Ovary (tissue), 9 donors: Measurements from ENCODE around the gene UGT1A10. TPM values are rescaled to one million over a fixed set of nuclear protein-coding genes. Genes with fewer than 3 reads are reported as not detected.

Experiments
- DNase-seq, 5 donors: peaks; one replicate each; pipeline ENCODE4 v3.0.0-alpha.2; 2019 to 2020
- H3K27ac ChIP-seq, 2 donors: fragments of 200-600 bp; one replicate each; pipeline versions ENCODE4 v1.5.1 to v1.8.0; 2019 to 2022
- H3K27me3 ChIP-seq: fragments of 200-600 bp; one replicate; pipeline ENCODE4 v1.8.0; 2022
- H3K36me3 ChIP-seq: fragments of 200-600 bp; sonication (generic); one replicate; pipeline ENCODE4 v1.5.1; 2019
- H3K4me1 ChIP-seq: one replicate; pipeline ENCODE4 v1.8.1; 2013; ENCODE audit warnings: mild to moderate bottlenecking, moderate library complexity; ENCODE audit not compliant: insufficient read depth
- H3K4me3 ChIP-seq: fragments of 200-600 bp; sonication (generic); one replicate; pipeline ENCODE4 v1.5.1; 2017
- H3K9me3 ChIP-seq, 2 donors: fragments of 200-600 bp in 1 of 2; sonication (generic) in 1 of 2; one replicate each; pipeline versions ENCODE4 v1.5.1 to v1.8.1; 2013 to 2019; ENCODE audit warnings: mild to moderate bottlenecking in 1 of 2, moderate library complexity in 1 of 2
- CTCF ChIP-seq, 3 donors: fragments of 450-650 bp in 2 of 3; fragments of 200-600 bp in 1 of 3; IDR thresholded peaks; one replicate each; pipeline versions ENCODE4 v1.5.1 to v1.8.0; 2016 to 2022; ENCODE audit warnings: antibody characterized with exemption in 3 of 3, mild to moderate bottlenecking in 1 of 3
- EP300 ChIP-seq: sonication (generic); formaldehyde crosslinking; IDR thresholded peaks from one replicate; pipeline ENCODE4 v1.6.1; 2017; ENCODE audit warnings: antibody characterized with exemption
- POLR2A ChIP-seq: fragments of 450-650 bp; IDR thresholded peaks from one replicate; pipeline ENCODE4 v1.6.1; 2017; ENCODE audit warnings: antibody characterized with exemption, mild to moderate bottlenecking, moderate library complexity
- WGBS, 3 donors: extraction: QIAGEN DNeasy Blood & Tissue Kit in 1 of 3; methylation state at CpG; one replicate each; pipeline versions ENCODE4 v1.1.5 to v1.1.7; 2013 to 2017; 5-methylcytosine and 5-hydroxymethylcytosine counted together
- intact Hi-C, 4 donors: fragments of 100-400 bp; cut with DNase I; formaldehyde crosslinking; loops; one replicate each; pipeline versions ENCODE4 v1.11.0 to v1.15.1; 2022 to 2023
- polyA plus RNA-seq, 2 donors: library from polyadenylated mRNA; stranded (reverse); fragments of 200-250 nt in 1 of 2; fragments of 350-450 nt in 1 of 2; fragmentation: Illumina TruSeq in 1 of 2; extraction: RNeasy Lipid Tissue Mini Kit (QIAGEN cat#74804) in 1 of 2; gene quantifications; one replicate each; pipeline ENCODE4 v1.2.3, GENCODE V29; 2013 to 2014
- total RNA-seq, 7 donors: library from RNA; depleted of rRNA in 2 of 7; stranded (reverse); fragments of >200 nt in 2 of 7; fragmentation: NEBNext Ultra II Directional in 3 of 7; extraction: Animal tissue kit (Norgen Biotek cat#: 25700) in 3 of 7; gene quantifications; one replicate each; pipeline versions ENCODE4 v1.1.0 to v1.2.4, GENCODE V29; 2016 to 2023
- donor health status: DM: no; HTN: no; CAD: no; lungs with moderate emphysema.
- donor health status: DM: no; HTN: no; CAD: no.
- donor health status: Bipolar disorder and iron deficiency.
- donor health status: DM: yes; HTN: yes; CAD: no.
- donor health status: DM: no; HTN: no; CAD: no.
- donor health status: DM: yes; HTN: yes; CAD: no.

Gene UGT1A10
- total and polyA plus RNA-seq, 9 donors: not detected

- Histone ChIP-seq H3K36me3 (no peaks in the 10 kb centered on the region), H3K4me3 (no peak overlapping the region), H3K27ac (no peak overlapping the region), H3K4me1 (no peaks in the 10 kb centered on the region), H3K9me3 (no peaks in the 10 kb centered on the region), H3K27me3 (no peaks in the 10 kb centered on the region)
- intact Hi-C loops: no loop called here
- no peak for DNase-seq
- no peak for TF ChIP-seq POLR2A
- TF ChIP-seq EP300: no peak
- TF ChIP-seq CTCF (IDR thresholded peaks at IDR 0.05): no peak
- 87 to 91% (median 90%) methylated on average over 7 of the region's 7 CpGs for WGBS, 3 donors
Measured at GRCh38 chr2:233792720-233793119, 156.5 kb downstream of the UGT1A10 start.

DNA sequence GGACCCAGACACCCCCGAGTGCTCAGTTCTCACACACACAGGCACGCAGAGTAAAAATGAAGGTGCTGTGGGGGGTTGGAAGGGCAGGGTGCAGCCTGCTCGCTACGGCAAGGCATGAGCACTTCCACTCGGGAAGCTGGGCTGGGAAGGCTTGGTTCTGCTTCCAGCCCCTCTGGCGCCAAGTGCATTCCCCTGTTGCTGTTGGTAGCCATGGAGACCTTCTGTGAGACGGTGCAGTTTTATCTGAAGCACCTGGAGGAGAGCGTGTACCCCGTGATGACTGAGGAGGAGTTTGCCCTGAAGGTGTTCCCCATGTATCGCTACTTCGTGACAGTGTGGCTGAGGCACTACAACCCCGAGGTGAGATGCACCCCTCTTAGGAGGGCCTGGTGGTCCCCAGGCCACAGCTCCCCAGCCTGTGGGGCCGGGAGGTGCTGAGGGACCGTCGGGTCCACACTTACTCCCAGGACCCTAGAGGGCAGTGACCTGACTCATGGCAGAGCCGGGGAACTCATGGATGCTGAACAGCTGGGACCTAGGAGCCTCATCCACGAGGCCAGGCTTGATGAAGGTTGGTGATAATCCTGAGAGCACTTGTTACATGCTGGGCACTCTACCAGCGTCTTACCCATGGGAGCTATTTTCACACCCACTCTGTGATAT is 157.3 kb downstream of the UGT1A10 start:
- Histone ChIP-seq H3K27me3 (no peaks in the 10 kb centered on the region), H3K4me1 (no peaks in the 10 kb centered on the region), H3K9me3 (no peaks in the 10 kb centered on the region), H3K27ac (no peak overlapping the region), H3K4me3 (no peak overlapping the region), H3K36me3 (no peaks in the 10 kb centered on the region)
- WGBS, 3 donors: 62 to 66% (median 64%) methylated on average over 15 to 18 of the region's 18 CpGs
- intact Hi-C loops: no loop called here
- DNase-seq: no peak
- TF ChIP-seq POLR2A (no peak), CTCF (IDR thresholded peaks at IDR 0.05) (no peak), EP300 (no peak)

DNA sequence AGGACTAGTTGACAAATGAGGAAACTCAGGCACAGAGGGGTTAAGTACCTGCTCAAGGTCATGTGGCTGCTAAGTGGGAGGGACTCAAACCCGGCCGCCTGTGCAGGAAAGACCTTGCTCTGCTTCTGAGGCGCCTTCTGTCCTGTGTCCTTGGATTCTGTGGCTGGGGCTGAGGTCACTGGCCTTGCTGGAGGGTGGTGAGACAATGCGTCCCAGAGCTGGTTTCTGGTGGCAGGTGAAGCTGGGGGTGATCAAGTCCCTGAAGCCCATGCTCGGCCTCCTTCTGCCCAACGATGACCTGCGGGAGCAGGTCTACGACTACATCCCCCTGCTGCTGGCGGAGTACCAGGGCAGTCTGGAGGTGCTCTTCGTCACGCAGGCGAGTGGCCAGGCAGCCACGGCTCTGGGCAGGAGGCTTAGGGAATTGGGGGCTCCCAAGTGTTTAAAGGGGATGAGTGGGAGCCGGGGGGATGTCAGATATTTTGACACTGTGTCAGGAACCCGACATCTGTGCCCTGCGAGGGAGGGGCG is 157.9 kb downstream of the UGT1A10 start:
- intact Hi-C loops: no loop called here
- Histone ChIP-seq H3K9me3 (no peaks in the 10 kb centered on the region), H3K27ac (no peak overlapping the region), H3K27me3 (no peaks in the 10 kb centered on the region), H3K4me1 (no peaks in the 10 kb centered on the region), H3K36me3 (no peaks in the 10 kb centered on the region), H3K4me3 (no peak overlapping the region)
- 59 to 66% (median 64%) methylated on average over 17 of the region's 17 CpGs for WGBS, 3 donors
- no peak for DNase-seq
- TF ChIP-seq EP300: no peak
- TF ChIP-seq POLR2A: no peak
- TF ChIP-seq CTCF (IDR thresholded peaks at IDR 0.05): no peak

- no peaks in the 10 kb centered on the region for H3K9me3 ChIP-seq
- no peaks in the 10 kb centered on the region for H3K4me1 ChIP-seq
- 88 to 96% (median 92%) methylated on average over 13 of the region's 13 CpGs for WGBS, 3 donors
- H3K36me3 ChIP-seq: no peaks in the 10 kb centered on the region
- H3K4me3 ChIP-seq: no peak overlapping the region
- H3K27ac ChIP-seq: no peak overlapping the region
- no peaks in the 10 kb centered on the region for H3K27me3 ChIP-seq
- intact Hi-C loops: no loop called here
- no peak for TF ChIP-seq POLR2A
- TF ChIP-seq EP300: no peak
- TF ChIP-seq CTCF (IDR thresholded peaks at IDR 0.05): no peak
- DNase-seq: no peak
Measured at GRCh38 chr2:233795735-233796171, 159.5 kb downstream of the UGT1A10 start.
